Adrenal gland (tissue), 5 donors: ENCODE measurements around the gene ZFP36L1.

ENCODE experiments used
- CTCF ChIP-seq, 6 experiments: fragments of 450-650 bp in 4 of 6; fragments of 200-600 bp in 2 of 6; sonication (generic) in 1 of 6; IDR thresholded peaks; 1 replicate in 5 of 6; 2 replicates in 1 of 6; pipeline versions ENCODE4 v1.5.1 to v1.8.0; 2016 to 2021; ENCODE audit warnings: antibody characterized with exemption in 6 of 6, mild to moderate bottlenecking in 2 of 6, moderate library complexity in 1 of 6
- POLR2A ChIP-seq, 2 donors: fragments of 450-650 bp; IDR thresholded peaks; one replicate each; pipeline ENCODE4 v1.6.1; 2017; ENCODE audit warnings: antibody characterized with exemption in 2 of 2, mild to moderate bottlenecking in 2 of 2, moderate library complexity in 1 of 2
- donor health status: DM: no; HTN: no; CAD: no.

DNA sequence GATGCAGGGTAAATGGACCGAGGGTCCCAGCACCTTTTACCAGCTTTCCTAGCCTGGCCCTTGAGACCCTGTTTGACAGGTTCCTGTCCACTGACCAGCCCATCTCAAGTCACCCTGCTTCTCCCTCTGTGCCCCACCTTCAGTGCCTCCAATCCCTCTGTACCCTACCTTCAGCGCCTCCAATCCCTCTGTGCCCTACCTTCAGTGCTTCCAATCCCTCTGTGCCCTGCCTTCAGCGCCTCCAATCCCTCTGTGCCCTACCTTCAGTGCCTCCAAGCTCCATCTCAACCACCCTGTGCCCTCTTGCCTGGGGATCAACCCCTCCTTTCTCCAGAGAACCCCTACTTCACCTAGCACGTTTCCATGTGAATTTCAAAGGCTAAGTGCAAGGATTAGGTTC lies 54.3 kb downstream of the ZFP36L1 start:
- TF ChIP-seq CTCF (IDR thresholded peaks at IDR 0.05) = no peak
- no peak for TF ChIP-seq POLR2A (IDR thresholded peaks at IDR 0.05)
